Endodermal cell (in vitro differentiated cells): ENCODE results near the gene PHF12. TPM values are rescaled to one million over a fixed set of nuclear protein-coding genes. Genes with fewer than 3 reads are reported as not detected.

Source experiments
- DNase-seq: peaks from one replicate; pipeline ENCODE4 v3.0.0-alpha.2; 2017
- H3K27ac ChIP-seq: 2 replicates; pipeline ENCODE4 v1.5.1; 2013; ENCODE audit warnings: mild to moderate bottlenecking, low read depth, low read length, moderate library complexity
- H3K27me3 ChIP-seq: 2 replicates; pipeline ENCODE4 v1.6.1; 2013; ENCODE audit warnings: mild to moderate bottlenecking, low read length, moderate library complexity; ENCODE audit not compliant: insufficient read depth, control insufficient read depth, poor library complexity, severe bottlenecking
- H3K36me3 ChIP-seq: 2 replicates; pipeline ENCODE4 v1.7.0; 2013; ENCODE audit warnings: mild to moderate bottlenecking, low read length, moderate library complexity; ENCODE audit not compliant: control insufficient read depth, insufficient read depth
- H3K4me1 ChIP-seq: one replicate; pipeline ENCODE4 v1.7.0; 2013; ENCODE audit warnings: low read length; ENCODE audit not compliant: control insufficient read depth, insufficient read depth
- H3K4me3 ChIP-seq: 2 replicates; pipeline ENCODE4 v1.5.1; 2013; ENCODE audit warnings: mild to moderate bottlenecking, low read length, moderate library complexity
- H3K9ac ChIP-seq: 2 replicates; pipeline ENCODE4 v1.6.1; 2013; ENCODE audit warnings: mild to moderate bottlenecking, low read length, moderate library complexity; ENCODE audit not compliant: poor library complexity, severe bottlenecking; ENCODE audit errors: extremely low read depth
- H3K9me3 ChIP-seq: 2 replicates; pipeline ENCODE4 v1.6.1; 2013; ENCODE audit warnings: mild to moderate bottlenecking, low read length, moderate library complexity; ENCODE audit not compliant: control insufficient read depth
- H3K27ac Mint-ChIP-seq: 2 replicates; pipeline ENCODE4 v1.8.0; 2020; ENCODE audit warnings: mixed read lengths
- H3K27me3 Mint-ChIP-seq: 2 replicates; pipeline ENCODE4 v1.8.0; 2021; ENCODE audit warnings: mild to moderate bottlenecking, mixed read lengths; ENCODE audit not compliant: insufficient read depth
- H3K36me3 Mint-ChIP-seq: 2 replicates; pipeline ENCODE4 v1.8.0; 2020; ENCODE audit warnings: low read depth, mixed read lengths
- H3K4me1 Mint-ChIP-seq: 2 replicates; pipeline ENCODE4 v1.8.0; 2020; ENCODE audit warnings: mixed read lengths
- H3K4me3 Mint-ChIP-seq: 2 replicates; pipeline ENCODE4 v1.8.0; 2020; ENCODE audit warnings: mild to moderate bottlenecking, moderate library complexity, mixed read lengths
- H3K9me3 Mint-ChIP-seq: 2 replicates; pipeline ENCODE4 v1.8.0; 2020; ENCODE audit warnings: mild to moderate bottlenecking, mixed read lengths
- WGBS, 2 experiments: methylation state at CpG; one replicate each; pipeline versions ENCODE4 v1.1.5 to v1.1.7; 2013; ENCODE audit warnings: missing lambda C conversion rate in 2 of 2, mixed read lengths in 1 of 2; ENCODE audit not compliant: insufficient coverage in 1 of 2, insufficient read length in 1 of 2; 5-methylcytosine and 5-hydroxymethylcytosine counted together
- total RNA-seq, 2 donors: library from RNA; stranded (reverse); fragmentation: NEBNext Ultra II Directional in 1 of 2; extraction: Animal tissue kit (Norgen Biotek cat#: 25700) in 1 of 2; gene quantifications; 2 replicates in 1 of 2; 3 replicates in 1 of 2; pipeline ENCODE4 v1.2.1, GENCODE V29; 2021
- TF ChIP-seq, protein P1 (sequence below): fragments of 200-600 bp; sonication (generic); conservative IDR thresholded peaks from 2 replicates; pipeline ENCODE4 v1.5.0; 2021; ENCODE audit warnings: antibody characterized with exemption, mild to moderate bottlenecking

PHF12 gene
- total RNA-seq, 2 donors from 2014 or later, result 60.0 to 61.0 TPM

- 28 to 34% methylated on average over 3 to 4 of the region's 4 CpGs for WGBS, 2 experiments
- peaks cover 42% of the 10 kb centered on the region for H3K36me3 Mint-ChIP-seq
- H3K27ac Mint-ChIP-seq, result peak overlapping the region; percentile 96
- Histone ChIP-seq H3K27me3 (no peaks in the 10 kb centered on the region), H3K4me3 (peak overlapping the region; percentile 89), H3K27ac (no peak overlapping the region), H3K9ac (peak overlapping the region; percentile 70), H3K9me3 (no peaks in the 10 kb centered on the region), H3K4me1 (peaks cover 8% of the 10 kb centered on the region), H3K36me3 (peaks cover 28% of the 10 kb centered on the region)
- H3K4me1 Mint-ChIP-seq, result peaks cover 24% of the 10 kb centered on the region
- H3K4me3 Mint-ChIP-seq, result no peak overlapping the region
- TF ChIP-seq, protein P1, sequence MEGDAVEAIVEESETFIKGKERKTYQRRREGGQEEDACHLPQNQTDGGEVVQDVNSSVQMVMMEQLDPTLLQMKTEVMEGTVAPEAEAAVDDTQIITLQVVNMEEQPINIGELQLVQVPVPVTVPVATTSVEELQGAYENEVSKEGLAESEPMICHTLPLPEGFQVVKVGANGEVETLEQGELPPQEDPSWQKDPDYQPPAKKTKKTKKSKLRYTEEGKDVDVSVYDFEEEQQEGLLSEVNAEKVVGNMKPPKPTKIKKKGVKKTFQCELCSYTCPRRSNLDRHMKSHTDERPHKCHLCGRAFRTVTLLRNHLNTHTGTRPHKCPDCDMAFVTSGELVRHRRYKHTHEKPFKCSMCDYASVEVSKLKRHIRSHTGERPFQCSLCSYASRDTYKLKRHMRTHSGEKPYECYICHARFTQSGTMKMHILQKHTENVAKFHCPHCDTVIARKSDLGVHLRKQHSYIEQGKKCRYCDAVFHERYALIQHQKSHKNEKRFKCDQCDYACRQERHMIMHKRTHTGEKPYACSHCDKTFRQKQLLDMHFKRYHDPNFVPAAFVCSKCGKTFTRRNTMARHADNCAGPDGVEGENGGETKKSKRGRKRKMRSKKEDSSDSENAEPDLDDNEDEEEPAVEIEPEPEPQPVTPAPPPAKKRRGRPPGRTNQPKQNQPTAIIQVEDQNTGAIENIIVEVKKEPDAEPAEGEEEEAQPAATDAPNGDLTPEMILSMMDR, result no peak
- no peaks in the 10 kb centered on the region for H3K9me3 Mint-ChIP-seq
- DNase-seq, result no peak
- no peaks in the 10 kb centered on the region for H3K27me3 Mint-ChIP-seq
Measured at GRCh38 chr17:28948342-28948741, 3.0 kb downstream of the PHF12 start.

- Histone ChIP-seq H3K27me3 (no peaks in the 10 kb centered on the region), H3K4me1 (peaks cover 6% of the 10 kb centered on the region), H3K9ac (peak overlapping the region; percentile 70), H3K4me3 (peak overlapping the region; percentile 89), H3K36me3 (peaks cover 34% of the 10 kb centered on the region), H3K9me3 (no peaks in the 10 kb centered on the region), H3K27ac (no peak overlapping the region)
- Mint-ChIP-seq H3K27me3 (no peaks in the 10 kb centered on the region), H3K4me3 (no peak overlapping the region), H3K9me3 (no peaks in the 10 kb centered on the region), H3K4me1 (peaks cover 24% of the 10 kb centered on the region), H3K27ac (peak overlapping the region; percentile 24), H3K36me3 (peaks cover 48% of the 10 kb centered on the region)
- TF ChIP-seq, protein P1, result no peak
- no peak for DNase-seq
- 75 to 80% methylated on average over 1 to 3 of the region's 3 CpGs for WGBS, 2 experiments
Measured at GRCh38 chr17:28947639-28948038, 3.7 kb downstream of the PHF12 start.

- no peaks in the 10 kb centered on the region for H3K27me3 ChIP-seq
- no peak overlapping the region for H3K9ac ChIP-seq
- H3K36me3 Mint-ChIP-seq, result peaks cover 55% of the 10 kb centered on the region
- TF ChIP-seq, protein P1, result no peak
- H3K4me1 Mint-ChIP-seq, result peaks cover 26% of the 10 kb centered on the region
- H3K9me3 ChIP-seq, result no peaks in the 10 kb centered on the region
- H3K27ac ChIP-seq, result no peak overlapping the region
- H3K27me3 Mint-ChIP-seq, result no peaks in the 10 kb centered on the region
- no peak for DNase-seq
- no peak overlapping the region for H3K27ac Mint-ChIP-seq
- H3K4me1 ChIP-seq, result peaks cover 6% of the 10 kb centered on the region
- peaks cover 45% of the 10 kb centered on the region for H3K36me3 ChIP-seq
- peak overlapping the region; percentile 30 for H3K4me3 ChIP-seq
- H3K4me3 Mint-ChIP-seq, result no peak overlapping the region
- H3K9me3 Mint-ChIP-seq, result no peaks in the 10 kb centered on the region
- WGBS, 2 experiments, result 91 to 92% methylated on average over 4 of the region's 4 CpGs
Measured at GRCh38 chr17:28946239-28946638, 5.1 kb downstream of the PHF12 start.
